AG09319 (cell line): ENCODE results near the gene STAU1.

Experiments used
- DNase-seq: peaks from one replicate; pipeline ENCODE4 v3.0.0-alpha.2; 2010; ENCODE audit warnings: low read depth; ENCODE audit errors: extremely low read depth
- CTCF ChIP-seq: IDR thresholded peaks from 2 replicates; pipeline ENCODE4 v1.5.1; 2011; ENCODE audit warnings: low read depth, mild to moderate bottlenecking, inconsistent platforms, low read length, moderate library complexity

Gene STAU1

DNA sequence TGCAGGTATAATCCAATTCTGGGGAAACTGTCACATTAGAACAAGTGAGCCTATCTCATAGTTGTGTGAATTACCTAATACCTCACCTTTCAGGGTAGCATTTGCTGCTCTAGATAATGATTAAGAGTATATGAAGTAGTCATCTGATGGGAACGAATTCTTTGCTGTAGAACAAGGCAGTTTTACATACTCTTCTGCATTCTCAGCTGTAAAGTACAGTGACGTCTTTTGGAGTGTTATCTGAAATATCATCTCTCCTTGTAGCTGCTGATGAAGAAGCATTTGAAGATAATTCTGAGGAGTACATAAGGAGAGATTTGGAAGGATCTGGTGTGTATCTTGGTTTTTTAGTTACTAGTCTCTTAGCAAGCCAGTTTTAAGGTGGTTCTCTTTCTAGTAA, 113.6 kb downstream of the STAU1 start:
- no peak for DNase-seq
- TF ChIP-seq CTCF, result no peak
